Body of pancreas (tissue), 4 donors: ENCODE results near the gene SEC31B.

Source experiments
- CTCF ChIP-seq, 7 experiments: fragments of 450-650 bp in 4 of 7; fragments of 200-600 bp in 3 of 7; sonication (generic) in 3 of 7; IDR thresholded peaks; one replicate each; pipeline ENCODE4 v1.5.1; 2016 to 2019; ENCODE audit warnings: antibody characterized with exemption in 7 of 7
- POLR2A ChIP-seq, 3 donors: fragments of 450-650 bp; IDR thresholded peaks; one replicate each; pipeline ENCODE4 v1.6.1; 2016; ENCODE audit warnings: antibody characterized with exemption in 3 of 3, mild to moderate bottlenecking in 2 of 3

GRCh38 chr10:100480002-100480401 lies 39.7 kb downstream of the SEC31B start:
- TF ChIP-seq POLR2A (IDR thresholded peaks at IDR 0.05) (no peak), CTCF (IDR thresholded peaks at IDR 0.05) (no peak)
